Spleen (tissue), 7 donors: ENCODE data around the gene UGT1A3.

Source experiments
- POLR2A ChIP-seq, 3 donors: fragments of 450-650 bp; IDR thresholded peaks; one replicate each; pipeline ENCODE4 v1.5.1; 2017; ENCODE audit warnings: antibody characterized with exemption in 3 of 3, mild to moderate bottlenecking in 1 of 3
- POLR2AphosphoS5 ChIP-seq, 3 donors: sonication (generic); formaldehyde crosslinking; IDR thresholded peaks; one replicate each; pipeline ENCODE4 v1.5.1; 2017; ENCODE audit warnings: antibody characterized with exemption in 3 of 3
- TF ChIP-seq, protein P1 (sequence below), 11 experiments: fragments of 200-600 bp in 7 of 11; fragments of 450-650 bp in 4 of 11; sonication (generic) in 4 of 11; IDR thresholded peaks in 8 of 11; conservative IDR thresholded peaks in 3 of 11; 1 replicate in 7 of 11; 2 replicates in 4 of 11; pipeline versions ENCODE4 v1.4.0 to v1.8.0; 2016 to 2021; ENCODE audit warnings: antibody characterized with exemption in 11 of 11, inconsistent platforms in 4 of 11, mild to moderate bottlenecking in 1 of 11
- donor health status: DM: no; HTN: no; CAD: no; lungs with moderate emphysema.
- donor health status: DM: no; HTN: no; CAD: no.
- donor health status: DM: no; HTN: no; CAD: no.

DNA sequence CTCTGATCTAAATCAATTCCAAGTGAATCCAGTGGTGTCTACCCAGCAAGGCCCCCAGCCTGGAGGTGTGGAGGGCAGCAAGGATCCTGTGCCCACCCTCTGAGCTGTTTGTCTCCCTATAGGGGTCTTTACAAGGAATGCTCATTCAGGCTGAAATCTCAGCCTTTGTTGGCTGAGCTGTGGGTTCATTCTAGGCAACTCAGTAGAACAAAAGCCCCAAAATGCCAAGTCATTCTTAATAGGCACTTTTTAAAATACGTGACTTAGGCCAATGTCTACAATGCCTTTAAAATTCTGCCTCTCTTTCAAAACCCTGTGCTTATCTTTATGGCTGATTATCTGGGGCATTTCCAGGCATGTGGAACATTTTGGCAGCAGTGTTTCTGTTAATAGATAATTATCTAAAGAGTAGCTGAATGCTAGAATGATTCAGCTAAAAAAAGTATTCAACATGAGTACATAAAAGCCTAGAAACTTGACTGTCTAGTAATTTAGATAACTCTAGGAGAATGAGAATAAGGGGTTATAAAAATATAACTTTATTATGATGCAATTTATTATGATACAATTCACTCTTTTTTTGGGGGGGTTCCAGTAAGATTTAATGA, 28.7 kb upstream of the UGT1A3 start:
- TF ChIP-seq, protein P1, sequence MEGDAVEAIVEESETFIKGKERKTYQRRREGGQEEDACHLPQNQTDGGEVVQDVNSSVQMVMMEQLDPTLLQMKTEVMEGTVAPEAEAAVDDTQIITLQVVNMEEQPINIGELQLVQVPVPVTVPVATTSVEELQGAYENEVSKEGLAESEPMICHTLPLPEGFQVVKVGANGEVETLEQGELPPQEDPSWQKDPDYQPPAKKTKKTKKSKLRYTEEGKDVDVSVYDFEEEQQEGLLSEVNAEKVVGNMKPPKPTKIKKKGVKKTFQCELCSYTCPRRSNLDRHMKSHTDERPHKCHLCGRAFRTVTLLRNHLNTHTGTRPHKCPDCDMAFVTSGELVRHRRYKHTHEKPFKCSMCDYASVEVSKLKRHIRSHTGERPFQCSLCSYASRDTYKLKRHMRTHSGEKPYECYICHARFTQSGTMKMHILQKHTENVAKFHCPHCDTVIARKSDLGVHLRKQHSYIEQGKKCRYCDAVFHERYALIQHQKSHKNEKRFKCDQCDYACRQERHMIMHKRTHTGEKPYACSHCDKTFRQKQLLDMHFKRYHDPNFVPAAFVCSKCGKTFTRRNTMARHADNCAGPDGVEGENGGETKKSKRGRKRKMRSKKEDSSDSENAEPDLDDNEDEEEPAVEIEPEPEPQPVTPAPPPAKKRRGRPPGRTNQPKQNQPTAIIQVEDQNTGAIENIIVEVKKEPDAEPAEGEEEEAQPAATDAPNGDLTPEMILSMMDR (IDR thresholded peaks at IDR 0.05 in 8 of 11, conservative IDR thresholded peaks at IDR 0.05 in 3 of 11) = no peak
- TF ChIP-seq POLR2A (IDR thresholded peaks at IDR 0.05) (no peak), POLR2AphosphoS5 (IDR thresholded peaks at IDR 0.05) (no peak)
